Effector memory CD4-positive, alpha-beta T cell (primary cell): ENCODE measurements around the gene HMX1.

Experiments used
- DNase-seq, 3 donors: peaks; one replicate each; pipeline ENCODE4 v3.0.0-alpha.2; 2020
- H3K27ac ChIP-seq: 2 replicates; pipeline ENCODE4 v1.7.0; 2013; ENCODE audit warnings: mild to moderate bottlenecking, low read length, moderate library complexity; ENCODE audit not compliant: insufficient read depth, poor library complexity, severe bottlenecking
- H3K27me3 ChIP-seq: replicated peaks from 2 replicates; pipeline ENCODE4 v1.7.0; 2013; ENCODE audit warnings: mild to moderate bottlenecking, low read length; ENCODE audit not compliant: insufficient read depth, control insufficient read depth, poor library complexity, severe bottlenecking
- H3K36me3 ChIP-seq: 2 replicates; pipeline ENCODE4 v1.7.0; 2013; ENCODE audit warnings: mild to moderate bottlenecking, low read length, moderate library complexity; ENCODE audit not compliant: control insufficient read depth, insufficient read depth
- H3K4me1 ChIP-seq: 2 replicates; pipeline ENCODE4 v1.7.0; 2013; ENCODE audit warnings: low read length, mild to moderate bottlenecking; ENCODE audit not compliant: control insufficient read depth, insufficient read depth, poor library complexity, severe bottlenecking
- H3K4me3 ChIP-seq: 2 replicates; pipeline ENCODE4 v1.7.0; 2013; ENCODE audit warnings: low read length, low read depth, mild to moderate bottlenecking; ENCODE audit not compliant: insufficient read depth, poor library complexity, severe bottlenecking
- H3K9me3 ChIP-seq: 2 replicates; pipeline ENCODE4 v1.7.0; 2013; ENCODE audit warnings: mild to moderate bottlenecking, low read length, moderate library complexity; ENCODE audit not compliant: control insufficient read depth

Gene HMX1

GRCh38 chr4:8877780-8878040, 6.1 kb upstream of the HMX1 start:
- H3K9me3 ChIP-seq: no peaks in the 10 kb centered on the region
- H3K27me3 ChIP-seq: no peaks in the 10 kb centered on the region

GRCh38 chr4:8876982-8877779, 5.5 kb upstream of the HMX1 start:
- no peak overlapping the region for H3K27ac ChIP-seq
- H3K4me1 ChIP-seq: no peaks in the 10 kb centered on the region
- H3K4me3 ChIP-seq: no peak overlapping the region
- DNase-seq: no peak
- no peaks in the 10 kb centered on the region for H3K36me3 ChIP-seq
- H3K27me3 ChIP-seq: no peaks in the 10 kb centered on the region
- H3K9me3 ChIP-seq: no peaks in the 10 kb centered on the region

More at GRCh38 chr4:8877780-8878040, 6.1 kb upstream of the HMX1 start:
- H3K4me3 ChIP-seq: no peak overlapping the region
- DNase-seq: no peak
- no peaks in the 10 kb centered on the region for H3K36me3 ChIP-seq
- H3K4me1 ChIP-seq: no peaks in the 10 kb centered on the region
- H3K27ac ChIP-seq: no peak overlapping the region

- H3K4me3 ChIP-seq: no peak overlapping the region
- H3K27ac ChIP-seq: no peak overlapping the region
- no peaks in the 10 kb centered on the region for H3K9me3 ChIP-seq
- no peak for DNase-seq
- no peaks in the 10 kb centered on the region for H3K27me3 ChIP-seq
- H3K36me3 ChIP-seq: no peaks in the 10 kb centered on the region
- no peaks in the 10 kb centered on the region for H3K4me1 ChIP-seq
Measured at GRCh38 chr4:8874896-8875680, 3.4 kb upstream of the HMX1 start.

- Histone ChIP-seq H3K27me3 (no peaks in the 10 kb centered on the region), H3K9me3 (no peaks in the 10 kb centered on the region), H3K4me1 (no peaks in the 10 kb centered on the region), H3K4me3 (no peak overlapping the region), H3K36me3 (no peaks in the 10 kb centered on the region), H3K27ac (no peak overlapping the region)
- DNase-seq: no peak
Measured at GRCh38 chr4:8874003-8874895, 2.6 kb upstream of the HMX1 start.

GRCh38 chr4:8872402-8873291, 1.0 kb upstream of the HMX1 start:
- Histone ChIP-seq H3K27me3 (no peaks in the 10 kb centered on the region), H3K27ac (no peak overlapping the region), H3K4me3 (no peak overlapping the region), H3K9me3 (no peaks in the 10 kb centered on the region), H3K4me1 (no peaks in the 10 kb centered on the region), H3K36me3 (no peaks in the 10 kb centered on the region)
- DNase-seq: no peak

- no peak for DNase-seq
- Histone ChIP-seq H3K4me3 (no peak overlapping the region), H3K27ac (no peak overlapping the region), H3K36me3 (no peaks in the 10 kb centered on the region), H3K4me1 (no peaks in the 10 kb centered on the region), H3K27me3 (peaks cover 3% of the 10 kb centered on the region), H3K9me3 (no peaks in the 10 kb centered on the region)
Measured at GRCh38 chr4:8870647-8871416, 807 bp downstream of the HMX1 start.

GRCh38 chr4:8869898-8870646, 1.6 kb downstream of the HMX1 start:
- Histone ChIP-seq H3K27ac (no peak overlapping the region), H3K36me3 (no peaks in the 10 kb centered on the region), H3K4me1 (no peaks in the 10 kb centered on the region), H3K27me3 (peaks cover 6% of the 10 kb centered on the region), H3K9me3 (no peaks in the 10 kb centered on the region), H3K4me3 (no peak overlapping the region)
- DNase-seq: no peak

GRCh38 chr4:8869002-8869897, 2.4 kb downstream of the HMX1 start:
- Histone ChIP-seq H3K36me3 (no peaks in the 10 kb centered on the region), H3K27ac (no peak overlapping the region), H3K4me1 (no peaks in the 10 kb centered on the region), H3K9me3 (no peaks in the 10 kb centered on the region), H3K27me3 (peaks cover 6% of the 10 kb centered on the region), H3K4me3 (no peak overlapping the region)
- DNase-seq: no peak
